Measurements from ENCODE around the gene TSPAN7. TPM values are rescaled to one million over a fixed set of nuclear protein-coding genes. Genes with fewer than 3 reads are reported as not detected.

TSPAN7 gene
- total and polyA plus RNA-seq, 2 donors (not counting 1 experiment from before 2014, with no cell fraction given): 0.07 to 0.32 TPM

GRCh38 chrX:38596939-38597338 is 35.6 kb downstream of the TSPAN7 start:
- ChIA-PET POLR2A (no interaction called here), CTCF (no interaction called here)
- Histone ChIP-seq H3K27ac (ENCODE audit: low read length in 2 of 2) (no peak overlapping the region), H3K4me3 (ENCODE audit: control extremely low read depth in 1 of 5, extremely low read depth in 1 of 5, insufficient read depth in 1 of 5, low read depth in 2 of 5, low read length in 4 of 5) (no peak overlapping the region), H3K79me2 (ENCODE audit: control insufficient read depth, insufficient read depth, low read length) (no peaks in the 10 kb centered on the region), H3K9ac (ENCODE audit: low read length) (no peak overlapping the region), H3K36me3 (replicated peaks in 1 of 2; ENCODE audit: control extremely low read depth in 1 of 2, control insufficient read depth in 1 of 2, extremely low read depth in 1 of 2, insufficient read depth in 2 of 2, low read length in 1 of 2) (no peaks in the 10 kb centered on the region), H3K4me2 (replicated peaks; ENCODE audit: low read depth, low read length, poor library complexity, severe bottlenecking) (no peak overlapping the region), H3K4me1 (ENCODE audit: control insufficient read depth in 2 of 2, insufficient read depth in 2 of 2, low read length in 2 of 2) (no peaks in the 10 kb centered on the region), H3K27me3 (replicated peaks in 1 of 4; ENCODE audit: control extremely low read depth in 1 of 4, control insufficient read depth in 3 of 4, insufficient read depth in 4 of 4, low read length in 3 of 4) (no peaks in the 10 kb centered on the region), H4K20me1 (ENCODE audit: control insufficient read depth, insufficient read depth, low read length, poor library complexity, severe bottlenecking) (no peaks in the 10 kb centered on the region), H2AFZ (ENCODE audit: insufficient read depth, low read depth, low read length, poor library complexity, severe bottlenecking) (no peak overlapping the region), H3K9me3 (ENCODE audit: control extremely low read depth in 1 of 3, control insufficient read depth in 2 of 3, insufficient read depth in 1 of 3, low read length in 2 of 3) (no peaks in the 10 kb centered on the region)
- no CpG with 5 or more reads among the region's 2 CpGs for WGBS (ENCODE audit: insufficient coverage)
- H3K4me1 Mint-ChIP-seq: no peaks in the 10 kb centered on the region
- intact Hi-C loops (cut with micrococcal nuclease): no loop called here
- H3K27ac Mint-ChIP-seq: no peak overlapping the region
- DNase-seq: no peak
- TF ChIP-seq EZH2 (IDR thresholded peaks at IDR 0.05; ENCODE audit: borderline replicate concordance, insufficient read depth, low read depth, low read length, poor library complexity, severe bottlenecking): no peak
- no peak for TF ChIP-seq CTCF (IDR thresholded peaks at IDR 0.05)
- ATAC-seq (ENCODE audit: low read depth): no peak
- no peak overlapping the region for H3K4me3 Mint-ChIP-seq
- H3K9me3 Mint-ChIP-seq (ENCODE audit: insufficient read depth): no peaks in the 10 kb centered on the region
- peaks cover 5% of the 10 kb centered on the region for H3K27me3 Mint-ChIP-seq

DNA sequence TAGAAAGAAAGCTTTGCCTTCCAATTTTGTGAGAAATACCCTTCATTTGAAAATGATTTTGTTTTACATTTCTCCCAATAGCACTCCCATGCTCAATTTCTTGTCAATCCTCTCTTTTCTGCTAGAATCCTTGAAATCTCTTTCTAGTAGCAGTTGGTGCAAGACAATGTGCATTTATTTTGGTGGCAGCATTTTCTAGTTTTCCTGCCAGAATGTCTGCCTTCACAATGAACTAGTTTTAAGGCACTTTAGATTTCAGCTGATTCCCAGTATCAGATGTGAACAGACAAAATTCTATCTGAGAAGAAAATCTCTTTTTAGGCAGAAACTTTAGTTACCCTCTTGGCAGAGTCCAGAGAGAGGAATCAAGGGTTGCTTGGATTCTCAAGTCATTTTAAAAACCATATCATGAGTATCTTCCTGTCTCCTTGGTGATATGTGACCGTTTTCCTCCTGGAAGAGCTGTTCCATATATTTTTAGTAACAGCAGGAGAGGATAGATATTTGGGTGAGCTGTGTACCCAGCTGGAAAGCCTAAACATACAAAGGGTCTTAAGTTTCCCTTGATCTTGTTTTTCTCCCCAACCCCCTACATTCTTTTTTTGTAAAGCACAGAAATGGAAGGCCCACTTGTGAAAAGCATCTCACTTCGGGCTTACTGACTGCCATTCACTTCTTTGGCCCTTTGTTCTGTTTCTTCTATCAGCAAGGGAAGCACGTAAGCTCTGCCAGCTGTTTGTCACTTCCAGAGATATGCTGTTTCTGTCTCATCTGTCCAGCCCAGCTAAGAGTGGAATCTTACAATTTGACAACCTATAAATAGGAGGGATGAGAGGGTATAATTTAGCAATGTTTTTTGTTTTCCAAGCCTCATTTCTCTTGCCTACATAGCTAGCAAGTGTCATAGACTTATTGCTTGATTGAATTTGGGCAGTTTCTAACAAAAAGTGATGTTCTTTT is 38.7 kb downstream of the TSPAN7 start:
- no peaks in the 10 kb centered on the region for H3K9me3 ChIP-seq (ENCODE audit: control extremely low read depth in 1 of 3, control insufficient read depth in 2 of 3, insufficient read depth in 1 of 3, low read length in 2 of 3)
- H3K4me1 ChIP-seq (ENCODE audit: control insufficient read depth in 2 of 2, insufficient read depth in 2 of 2, low read length in 2 of 2): no peaks in the 10 kb centered on the region
- H3K4me1 Mint-ChIP-seq: no peaks in the 10 kb centered on the region
- H4K20me1 ChIP-seq (ENCODE audit: control insufficient read depth, insufficient read depth, low read length, poor library complexity, severe bottlenecking): no peaks in the 10 kb centered on the region
- no peak overlapping the region for H3K9ac ChIP-seq (ENCODE audit: low read length)
- no peak overlapping the region for H3K4me3 ChIP-seq (ENCODE audit: control extremely low read depth in 1 of 5, extremely low read depth in 1 of 5, insufficient read depth in 1 of 5, low read depth in 2 of 5, low read length in 4 of 5)
- no peaks in the 10 kb centered on the region for H3K79me2 ChIP-seq (ENCODE audit: control insufficient read depth, insufficient read depth, low read length)
- DNase-seq (no peak), ATAC-seq (ENCODE audit: low read depth) (no peak)
- H3K27ac ChIP-seq (ENCODE audit: low read length in 2 of 2): no peak overlapping the region
- H3K27ac Mint-ChIP-seq: no peak overlapping the region
- H3K4me3 Mint-ChIP-seq: no peak overlapping the region
- no peaks in the 10 kb centered on the region for H3K36me3 ChIP-seq (replicated peaks in 1 of 2; ENCODE audit: control extremely low read depth in 1 of 2, control insufficient read depth in 1 of 2, extremely low read depth in 1 of 2, insufficient read depth in 2 of 2, low read length in 1 of 2)
- H3K9me3 Mint-ChIP-seq (ENCODE audit: insufficient read depth): no peaks in the 10 kb centered on the region
- no peaks in the 10 kb centered on the region for H3K27me3 ChIP-seq (replicated peaks in 1 of 4; ENCODE audit: control extremely low read depth in 1 of 4, control insufficient read depth in 3 of 4, insufficient read depth in 4 of 4, low read length in 3 of 4)
- no peak overlapping the region for H2AFZ ChIP-seq (ENCODE audit: insufficient read depth, low read depth, low read length, poor library complexity, severe bottlenecking)
- POLR2A ChIA-PET: no interaction called here
- peaks cover 10% of the 10 kb centered on the region for H3K27me3 Mint-ChIP-seq
- intact Hi-C loops (cut with micrococcal nuclease): no loop called here
- TF ChIP-seq CTCF (IDR thresholded peaks at IDR 0.05) (no peak), EZH2 (IDR thresholded peaks at IDR 0.05; ENCODE audit: borderline replicate concordance, insufficient read depth, low read depth, low read length, poor library complexity, severe bottlenecking) (no peak)
- CTCF ChIA-PET: no interaction called here
- H3K4me2 ChIP-seq (replicated peaks; ENCODE audit: low read depth, low read length, poor library complexity, severe bottlenecking): no peak overlapping the region
- 67% methylated on average over 1 of the region's 3 CpGs for WGBS (ENCODE audit: insufficient coverage)

Data from B cell (primary cell).